ENCODE results near the gene ESRRB. TPM values are rescaled to one million over a fixed set of nuclear protein-coding genes. Genes with fewer than 3 reads are reported as not detected.

Gene ESRRB
- total RNA-seq, 4 donors from 2014 or later = 0.27 TPM; not detected in 3

DNA sequence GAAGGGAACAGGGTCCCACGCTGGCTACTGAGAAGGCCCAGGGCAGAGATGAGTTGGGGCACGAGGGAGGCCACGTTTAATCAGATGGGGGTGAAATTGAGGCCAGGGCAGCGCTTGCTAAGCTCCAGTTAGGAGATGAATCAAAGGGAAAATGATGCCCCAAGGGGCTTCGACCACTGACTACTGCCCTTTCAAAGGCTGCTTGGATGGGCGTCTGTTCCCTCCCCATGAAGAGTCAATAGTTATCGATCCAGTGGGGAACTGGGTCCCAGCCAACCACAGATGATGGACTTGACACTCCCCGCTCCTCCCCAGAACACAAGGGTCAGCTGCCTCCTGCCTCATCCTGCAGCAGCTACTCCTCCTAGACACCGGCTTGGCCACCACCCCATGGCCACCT lies 55.6 kb downstream of the ESRRB start:
- TF ChIP-seq, protein P1, sequence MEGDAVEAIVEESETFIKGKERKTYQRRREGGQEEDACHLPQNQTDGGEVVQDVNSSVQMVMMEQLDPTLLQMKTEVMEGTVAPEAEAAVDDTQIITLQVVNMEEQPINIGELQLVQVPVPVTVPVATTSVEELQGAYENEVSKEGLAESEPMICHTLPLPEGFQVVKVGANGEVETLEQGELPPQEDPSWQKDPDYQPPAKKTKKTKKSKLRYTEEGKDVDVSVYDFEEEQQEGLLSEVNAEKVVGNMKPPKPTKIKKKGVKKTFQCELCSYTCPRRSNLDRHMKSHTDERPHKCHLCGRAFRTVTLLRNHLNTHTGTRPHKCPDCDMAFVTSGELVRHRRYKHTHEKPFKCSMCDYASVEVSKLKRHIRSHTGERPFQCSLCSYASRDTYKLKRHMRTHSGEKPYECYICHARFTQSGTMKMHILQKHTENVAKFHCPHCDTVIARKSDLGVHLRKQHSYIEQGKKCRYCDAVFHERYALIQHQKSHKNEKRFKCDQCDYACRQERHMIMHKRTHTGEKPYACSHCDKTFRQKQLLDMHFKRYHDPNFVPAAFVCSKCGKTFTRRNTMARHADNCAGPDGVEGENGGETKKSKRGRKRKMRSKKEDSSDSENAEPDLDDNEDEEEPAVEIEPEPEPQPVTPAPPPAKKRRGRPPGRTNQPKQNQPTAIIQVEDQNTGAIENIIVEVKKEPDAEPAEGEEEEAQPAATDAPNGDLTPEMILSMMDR (IDR thresholded peaks at IDR 0.05) = no peak
- no peak for TF ChIP-seq POLR2AphosphoS5 (IDR thresholded peaks at IDR 0.05)
- TF ChIP-seq POLR2A (IDR thresholded peaks at IDR 0.05) = no peak
- no peak for TF ChIP-seq EP300 (IDR thresholded peaks at IDR 0.05; ENCODE audit: low read depth)
- DNase-seq = no peak
- 66 to 93% methylated on average over 3 to 9 of the region's 9 CpGs for WGBS, 2 donors (ENCODE audit: low coverage in 1 of 2)
- Histone ChIP-seq H3K4me3 (no peak overlapping the region), H3K9me3 (no peaks in the 10 kb centered on the region), H3K4me1 (no peaks in the 10 kb centered on the region), H3K36me3 (no peaks in the 10 kb centered on the region), H3K27ac (no peak overlapping the region), H3K27me3 (no peaks in the 10 kb centered on the region)
- intact Hi-C loops (cut with DNase I; ENCODE audit: low total_unique reads) = no loop called here
- in situ Hi-C loops (cut with MboI; ENCODE audit: low pct_ligation_motif_present in 1 of 4, low pct_unique_long_range_greater_than_20kb in 1 of 4, low sequenced_read_pairs in 3 of 4) = no loop called here

DNA sequence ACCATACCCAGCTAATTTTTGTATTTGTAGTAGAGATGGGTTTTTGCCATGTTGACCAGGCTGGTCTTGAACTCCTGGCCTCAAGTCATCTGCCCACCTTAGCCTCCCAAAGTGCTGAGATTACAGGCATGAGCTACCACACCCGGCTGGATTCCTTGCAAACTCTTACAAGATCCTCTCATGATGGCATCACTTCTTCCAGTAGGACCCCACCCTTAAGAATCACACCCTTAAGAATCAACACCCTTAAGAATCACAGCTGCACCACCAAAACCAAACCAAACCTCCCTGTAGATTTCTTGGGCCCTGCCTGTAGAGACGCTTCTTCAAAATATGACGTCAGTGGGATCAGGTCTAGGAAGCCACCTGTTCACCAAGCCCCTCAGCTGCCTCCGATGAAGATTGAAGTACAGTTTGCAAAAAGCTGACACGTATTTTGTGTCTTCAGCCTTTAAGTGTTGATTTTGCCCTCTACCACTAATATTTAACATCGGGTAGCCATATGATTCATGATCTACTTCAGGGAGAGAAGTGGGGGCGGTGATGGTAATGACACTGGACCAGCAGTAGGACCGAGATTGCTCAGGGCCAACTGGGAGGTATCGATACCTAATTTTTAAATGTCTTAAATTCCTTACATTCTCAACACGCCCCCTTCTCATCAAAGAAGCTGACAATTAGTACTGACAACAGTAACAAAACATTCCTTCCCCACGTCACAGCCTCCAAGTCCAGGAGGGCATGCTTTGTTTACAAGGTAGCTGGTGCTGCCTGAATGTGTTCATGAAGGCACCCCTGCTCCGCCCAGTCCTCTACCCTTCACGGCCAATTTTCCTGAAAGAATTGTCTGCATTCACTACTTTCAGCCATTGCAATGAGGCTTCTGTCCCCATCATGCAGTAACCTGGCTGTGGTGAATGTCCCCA lies 57.2 kb downstream of the ESRRB start:
- Histone ChIP-seq H3K9me3 (no peaks in the 10 kb centered on the region), H3K4me1 (no peaks in the 10 kb centered on the region), H3K27ac (no peak overlapping the region), H3K4me3 (no peak overlapping the region), H3K27me3 (no peaks in the 10 kb centered on the region), H3K36me3 (no peaks in the 10 kb centered on the region)
- intact Hi-C loops (cut with DNase I; ENCODE audit: low total_unique reads) (no loop called here), in situ Hi-C loops (cut with MboI; ENCODE audit: low pct_ligation_motif_present in 1 of 4, low pct_unique_long_range_greater_than_20kb in 1 of 4, low sequenced_read_pairs in 3 of 4) (no loop called here)
- no peak for DNase-seq
- 56 to 69% methylated on average over 7 to 13 of the region's 13 CpGs for WGBS, 2 donors (ENCODE audit: low coverage in 1 of 2)
- no peak for TF ChIP-seq POLR2A (IDR thresholded peaks at IDR 0.05)
- TF ChIP-seq, protein P1 (IDR thresholded peaks at IDR 0.05) = no peak
- no peak for TF ChIP-seq EP300 (IDR thresholded peaks at IDR 0.05; ENCODE audit: low read depth)
- no peak for TF ChIP-seq POLR2AphosphoS5 (IDR thresholded peaks at IDR 0.05)

DNA sequence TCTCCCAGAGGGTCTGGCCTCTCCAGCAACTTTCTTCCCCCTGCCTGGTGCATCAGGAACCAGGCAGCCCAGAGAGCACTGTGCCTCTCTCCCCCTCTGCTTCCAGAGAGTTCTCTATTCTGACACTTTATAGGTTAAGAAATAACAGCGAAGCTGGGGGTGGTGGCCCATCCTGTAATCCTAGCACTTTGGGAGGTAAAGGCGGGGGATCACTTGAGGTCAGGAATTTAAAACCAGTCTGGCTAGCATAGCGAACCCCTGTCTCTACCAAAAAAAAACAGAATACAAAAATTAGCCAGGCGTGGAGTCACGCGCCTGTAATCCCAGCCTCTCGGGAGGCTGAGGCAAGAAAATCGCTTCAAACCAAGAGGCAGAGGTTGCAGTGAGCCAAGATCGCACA lies 58.3 kb downstream of the ESRRB start:
- H3K27me3 ChIP-seq = no peaks in the 10 kb centered on the region
- in situ Hi-C loops (cut with MboI; ENCODE audit: low pct_ligation_motif_present in 1 of 4, low pct_unique_long_range_greater_than_20kb in 1 of 4, low sequenced_read_pairs in 3 of 4) = no loop called here
- DNase-seq = no peak
- H3K27ac ChIP-seq = no peak overlapping the region
- 73 to 98% methylated on average over 5 to 9 of the region's 9 CpGs for WGBS, 2 donors (ENCODE audit: low coverage in 1 of 2)
- TF ChIP-seq EP300 (IDR thresholded peaks at IDR 0.05; ENCODE audit: low read depth) (no peak), POLR2A (IDR thresholded peaks at IDR 0.05) (no peak), POLR2AphosphoS5 (IDR thresholded peaks at IDR 0.05) (no peak)
- TF ChIP-seq, protein P1 (IDR thresholded peaks at IDR 0.05) = no peak
- H3K9me3 ChIP-seq = no peaks in the 10 kb centered on the region
- intact Hi-C loops (cut with DNase I; ENCODE audit: low total_unique reads) = no loop called here
- no peak overlapping the region for H3K4me3 ChIP-seq
- H3K36me3 ChIP-seq = no peaks in the 10 kb centered on the region
- H3K4me1 ChIP-seq = no peaks in the 10 kb centered on the region

DNA sequence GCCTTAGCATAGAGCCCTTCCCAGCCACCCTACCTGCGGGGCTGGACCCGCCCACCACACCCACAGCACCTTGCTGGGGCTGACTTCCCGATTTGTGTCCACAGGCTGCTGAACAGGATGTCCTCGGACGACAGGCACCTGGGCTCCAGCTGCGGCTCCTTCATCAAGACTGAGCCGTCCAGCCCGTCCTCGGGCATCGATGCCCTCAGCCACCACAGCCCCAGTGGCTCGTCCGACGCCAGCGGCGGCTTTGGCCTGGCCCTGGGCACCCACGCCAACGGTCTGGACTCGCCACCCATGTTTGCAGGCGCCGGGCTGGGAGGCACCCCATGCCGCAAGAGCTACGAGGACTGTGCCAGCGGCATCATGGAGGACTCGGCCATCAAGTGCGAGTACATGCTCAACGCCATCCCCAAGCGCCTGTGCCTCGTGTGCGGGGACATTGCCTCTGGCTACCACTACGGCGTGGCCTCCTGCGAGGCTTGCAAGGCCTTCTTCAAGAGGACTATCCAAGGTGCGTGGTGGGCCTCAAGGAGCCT lies 63.4 kb downstream of the ESRRB start:
- no peak for DNase-seq
- 91% methylated on average over 33 of the region's 33 CpGs; no CpG with 5 or more reads in 1 of the 2 donors for WGBS, 2 donors (ENCODE audit: low coverage in 1 of 2)
- no peak overlapping the region for H3K27ac ChIP-seq
- no peaks in the 10 kb centered on the region for H3K27me3 ChIP-seq
- no peaks in the 10 kb centered on the region for H3K36me3 ChIP-seq
- in situ Hi-C loops (cut with MboI; ENCODE audit: low pct_ligation_motif_present in 1 of 4, low pct_unique_long_range_greater_than_20kb in 1 of 4, low sequenced_read_pairs in 3 of 4) = no loop called here
- H3K4me3 ChIP-seq = no peak overlapping the region
- no peak for TF ChIP-seq EP300 (IDR thresholded peaks at IDR 0.05; ENCODE audit: low read depth)
- TF ChIP-seq, protein P1 (IDR thresholded peaks at IDR 0.05) = no peak
- TF ChIP-seq POLR2AphosphoS5 (IDR thresholded peaks at IDR 0.05) = no peak
- TF ChIP-seq POLR2A (IDR thresholded peaks at IDR 0.05) = no peak
- H3K9me3 ChIP-seq = no peaks in the 10 kb centered on the region
- intact Hi-C loops (cut with DNase I; ENCODE audit: low total_unique reads) = no loop called here
- H3K4me1 ChIP-seq = no peaks in the 10 kb centered on the region

Measured in transverse colon (tissue), 4 donors.